OCI-LY3 (cell line): ENCODE measurements around the gene MAGI1.

Experiments used
- EZH2phosphoT487 ChIP-seq: fragments of 200-600 bp; shearing (Covaris generic); IDR thresholded peaks from 2 replicates; pipeline ENCODE4 v1.6.1; 2018; ENCODE audit warnings: antibody characterized with exemption, mixed run types, low read depth
- TF ChIP-seq, protein P1 (sequence below): fragments of 200-600, 300-600 bp; sonication (generic); IDR thresholded peaks from 2 replicates; pipeline ENCODE4 v1.5.1; 2014; ENCODE audit warnings: antibody characterized with exemption, low read length, low read depth

DNA sequence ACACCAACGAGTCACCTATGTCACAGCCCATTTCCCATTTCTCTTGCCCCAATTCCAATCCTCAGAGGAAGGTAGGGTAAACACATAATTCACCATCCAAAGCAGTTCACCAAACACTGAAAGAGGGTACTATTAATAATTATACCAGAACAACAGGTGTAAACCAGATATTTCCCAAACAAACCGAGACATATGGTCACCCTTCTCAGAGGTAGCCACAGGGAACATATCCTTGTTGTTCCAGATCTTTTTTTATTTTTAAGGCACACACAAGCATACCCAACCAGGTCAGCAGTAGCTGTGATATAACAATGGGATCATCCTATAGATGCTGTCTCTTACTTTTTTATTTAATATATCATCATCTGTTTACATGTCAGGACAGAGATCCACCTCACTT is 24.7 kb downstream of the MAGI1 start:
- TF ChIP-seq, protein P1, sequence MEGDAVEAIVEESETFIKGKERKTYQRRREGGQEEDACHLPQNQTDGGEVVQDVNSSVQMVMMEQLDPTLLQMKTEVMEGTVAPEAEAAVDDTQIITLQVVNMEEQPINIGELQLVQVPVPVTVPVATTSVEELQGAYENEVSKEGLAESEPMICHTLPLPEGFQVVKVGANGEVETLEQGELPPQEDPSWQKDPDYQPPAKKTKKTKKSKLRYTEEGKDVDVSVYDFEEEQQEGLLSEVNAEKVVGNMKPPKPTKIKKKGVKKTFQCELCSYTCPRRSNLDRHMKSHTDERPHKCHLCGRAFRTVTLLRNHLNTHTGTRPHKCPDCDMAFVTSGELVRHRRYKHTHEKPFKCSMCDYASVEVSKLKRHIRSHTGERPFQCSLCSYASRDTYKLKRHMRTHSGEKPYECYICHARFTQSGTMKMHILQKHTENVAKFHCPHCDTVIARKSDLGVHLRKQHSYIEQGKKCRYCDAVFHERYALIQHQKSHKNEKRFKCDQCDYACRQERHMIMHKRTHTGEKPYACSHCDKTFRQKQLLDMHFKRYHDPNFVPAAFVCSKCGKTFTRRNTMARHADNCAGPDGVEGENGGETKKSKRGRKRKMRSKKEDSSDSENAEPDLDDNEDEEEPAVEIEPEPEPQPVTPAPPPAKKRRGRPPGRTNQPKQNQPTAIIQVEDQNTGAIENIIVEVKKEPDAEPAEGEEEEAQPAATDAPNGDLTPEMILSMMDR = no peak
- no peak for TF ChIP-seq EZH2phosphoT487
